ENCODE results near the gene CDK4. TPM values are rescaled to one million over a fixed set of nuclear protein-coding genes. Genes with fewer than 3 reads are reported as not detected.

CDK4 gene
- total and polyA plus RNA-seq, 2 of the 13 experiments (the other 11 are each of a cell fraction or from before 2014, with no cell fraction given): 191 to 209 TPM

- TF ChIP-seq ZNF646 (CRISPR knock-in tag; IDR thresholded peaks at IDR 0.05) (no peak), RAD51 (IDR thresholded peaks at IDR 0.05; ENCODE audit: borderline replicate concordance) (no peak)
Observed at GRCh38 chr12:57732726-57733593, 19.1 kb downstream of the CDK4 start (continued).

GRCh38 chr12:57732270-57732669 lies 19.8 kb downstream of the CDK4 start:
- H4K20me1 ChIP-seq (ENCODE audit: insufficient read depth, low read length): no peaks in the 10 kb centered on the region
- no peak overlapping the region for H3K4me3 ChIP-seq (replicated peaks in 1 of 3; ENCODE audit: insufficient read depth in 1 of 3, low read depth in 2 of 3, low read length in 3 of 3)
- ATAC-seq: no peak
- no peak overlapping the region for H3K27ac ChIP-seq (ENCODE audit: extremely low read length, insufficient read depth, low read length)
- H2AFZ ChIP-seq (ENCODE audit: low read length): no peak overlapping the region
- WGBS (ENCODE audit: low lambda C conversion rate): 25% methylated on average over 4 of the region's 4 CpGs
- H3K4me2 ChIP-seq (ENCODE audit: low read depth, low read length): no peak overlapping the region
- peaks cover 9 to 50% of the 10 kb centered on the region in 2 experiments for H3K27me3 ChIP-seq (ENCODE audit: control insufficient read depth in 1 of 2, insufficient read depth in 2 of 2, low read length in 2 of 2)
- FAIRE-seq: no peak
- H3K79me2 ChIP-seq (ENCODE audit: insufficient read depth, low read length): no peaks in the 10 kb centered on the region
- BruUV-seq (replicated peaks): no TSS peak
- intact Hi-C loops (cut with micrococcal nuclease; ENCODE audit: unreplicated experiment): no loop called here
- ChIA-PET CTCF (ENCODE audit: low intra/inter-chr PET ratio, low total read pairs) (no interaction called here), POLR2A (no interaction called here)
- no peaks in the 10 kb centered on the region for H3K36me3 ChIP-seq (replicated peaks in 1 of 2; ENCODE audit: control insufficient read depth in 1 of 2, insufficient read depth in 2 of 2, low read length in 2 of 2)
- H3K9ac ChIP-seq (ENCODE audit: insufficient read depth, low read depth, low read length): no peak overlapping the region
- no peaks in the 10 kb centered on the region for H3K9me3 ChIP-seq (ENCODE audit: low read length)
- DNase-seq (ENCODE audit: low spot score): no peak
- in situ Hi-C loops (cut with HindIII; ENCODE audit: extremely low pct_ligation_motif_present, low pct_unique_long_range_greater_than_20kb): no loop called here
- H3K4me1 ChIP-seq (ENCODE audit: insufficient read depth, low read length): peaks cover 31% of the 10 kb centered on the region
- TF ChIP-seq ZNF513 (CRISPR knock-in tag; conservative IDR thresholded peaks at IDR 0.05) (no peak), MXI1 (IDR thresholded peaks at IDR 0.05; ENCODE audit: borderline replicate concordance, low read depth, low read length) (no peak), ZNF781 (CRISPR knock-in tag; IDR thresholded peaks at IDR 0.05; ENCODE audit: borderline replicate concordance, not compliant biosample characterization) (no peak)
